GM12878 (cell line): ENCODE measurements around the gene FAM25G.

Experiments used
- CBX5 ChIP-seq: sonication (generic); IDR thresholded peaks from 2 replicates; pipeline ENCODE4 v1.6.1; 2016; ENCODE audit warnings: low read depth, moderate library complexity, mild to moderate bottlenecking, inconsistent platforms
- CHD2 ChIP-seq: IDR thresholded peaks from 2 replicates; pipeline ENCODE4 v1.6.1; 2011; ENCODE audit warnings: low read depth, low read length, improper control_type of control experiment, borderline replicate concordance
- EZH2 ChIP-seq: IDR thresholded peaks from 2 replicates; pipeline ENCODE4 v1.6.1; 2012; ENCODE audit warnings: low read depth, mild to moderate bottlenecking, control low read depth, inconsistent platforms, low read length, borderline replicate concordance; ENCODE audit not compliant: control insufficient read depth
- IKZF2 ChIP-seq, 2 experiments: fragments of 450-650 bp; IDR thresholded peaks; 2 replicates each; pipeline ENCODE4 v1.6.1; 2017; ENCODE audit warnings: mild to moderate bottlenecking in 2 of 2, moderate library complexity in 2 of 2
- KLF5 ChIP-seq: fragments of 450-650 bp; IDR thresholded peaks from 2 replicates; pipeline ENCODE4 v1.6.1; 2014; ENCODE audit warnings: mild to moderate bottlenecking; ENCODE audit not compliant: partially characterized antibody
- POLR2AphosphoS5 ChIP-seq: IDR thresholded peaks from 2 replicates; pipeline ENCODE4 v1.6.1; 2011; ENCODE audit warnings: mild to moderate bottlenecking, low read length, inconsistent platforms
- RAD21 ChIP-seq: IDR thresholded peaks from 2 replicates; pipeline ENCODE4 v1.6.1; 2011; ENCODE audit warnings: mild to moderate bottlenecking, low read depth, low read length, moderate library complexity; ENCODE audit not compliant: insufficient read depth
- RELA ChIP-seq: fragments of 450-650 bp; IDR thresholded peaks from 2 replicates; pipeline ENCODE4 v1.8.0; 2014; ENCODE audit warnings: borderline replicate concordance; ENCODE audit not compliant: partially characterized antibody
- YY1 ChIP-seq: IDR thresholded peaks from 2 replicates; pipeline ENCODE4 v1.6.1; 2011; ENCODE audit warnings: low read depth, mild to moderate bottlenecking, low read length
- TF ChIP-seq, protein P1 (sequence below), 3 experiments: IDR thresholded peaks in 2 of 3; conservative IDR thresholded peaks in 1 of 3; 2 replicates each; pipeline ENCODE4 v1.5.1; 2011; ENCODE audit warnings: low read depth in 3 of 3, low read length in 3 of 3, mild to moderate bottlenecking in 3 of 3, control low read depth in 2 of 3, moderate library complexity in 2 of 3, inconsistent platforms in 1 of 3, mixed read lengths in 1 of 3; ENCODE audit not compliant: control insufficient read depth in 2 of 3, insufficient read depth in 1 of 3; ENCODE audit errors: extremely low read depth in 1 of 3
- TF ChIP-seq, protein P2 (sequence below): IDR thresholded peaks from 2 replicates; pipeline ENCODE4 v1.6.1; 2012; ENCODE audit warnings: mild to moderate bottlenecking, low read depth, low read length

DNA sequence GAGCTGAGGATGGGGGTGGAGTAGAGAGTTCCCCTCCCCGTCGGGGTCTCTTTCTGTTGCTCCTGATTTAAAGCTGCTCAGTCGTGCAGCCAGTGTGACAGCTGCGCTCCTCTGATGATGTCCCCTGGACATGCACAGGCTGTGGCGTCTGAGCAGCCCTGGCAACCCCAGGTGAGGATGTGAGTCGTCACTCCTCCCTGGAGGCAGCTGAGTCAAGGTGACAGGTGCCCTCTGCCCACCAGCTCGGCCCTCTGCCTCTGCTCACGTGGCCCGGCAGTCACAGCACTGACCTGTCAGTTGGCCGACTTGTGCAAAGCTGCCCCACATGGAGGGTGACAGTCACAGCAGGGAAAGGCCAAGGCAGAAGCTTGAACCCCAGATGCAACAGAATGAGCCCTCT is 41.5 kb downstream of the FAM25G start:
- TF ChIP-seq IKZF2 (IDR thresholded peaks at IDR 0.05) = no peak
- TF ChIP-seq YY1 = no peak
- TF ChIP-seq, protein P1, sequence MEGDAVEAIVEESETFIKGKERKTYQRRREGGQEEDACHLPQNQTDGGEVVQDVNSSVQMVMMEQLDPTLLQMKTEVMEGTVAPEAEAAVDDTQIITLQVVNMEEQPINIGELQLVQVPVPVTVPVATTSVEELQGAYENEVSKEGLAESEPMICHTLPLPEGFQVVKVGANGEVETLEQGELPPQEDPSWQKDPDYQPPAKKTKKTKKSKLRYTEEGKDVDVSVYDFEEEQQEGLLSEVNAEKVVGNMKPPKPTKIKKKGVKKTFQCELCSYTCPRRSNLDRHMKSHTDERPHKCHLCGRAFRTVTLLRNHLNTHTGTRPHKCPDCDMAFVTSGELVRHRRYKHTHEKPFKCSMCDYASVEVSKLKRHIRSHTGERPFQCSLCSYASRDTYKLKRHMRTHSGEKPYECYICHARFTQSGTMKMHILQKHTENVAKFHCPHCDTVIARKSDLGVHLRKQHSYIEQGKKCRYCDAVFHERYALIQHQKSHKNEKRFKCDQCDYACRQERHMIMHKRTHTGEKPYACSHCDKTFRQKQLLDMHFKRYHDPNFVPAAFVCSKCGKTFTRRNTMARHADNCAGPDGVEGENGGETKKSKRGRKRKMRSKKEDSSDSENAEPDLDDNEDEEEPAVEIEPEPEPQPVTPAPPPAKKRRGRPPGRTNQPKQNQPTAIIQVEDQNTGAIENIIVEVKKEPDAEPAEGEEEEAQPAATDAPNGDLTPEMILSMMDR (IDR thresholded peaks at IDR 0.05 in 2 of 3, conservative IDR thresholded peaks at IDR 0.05 in 1 of 3; ENCODE audit: control insufficient read depth in 2 of 3, extremely low read depth in 1 of 3, insufficient read depth in 1 of 3, low read depth in 3 of 3, low read length in 3 of 3) = no peak
- TF ChIP-seq RAD21 = no peak
- TF ChIP-seq POLR2AphosphoS5 = no peak
- TF ChIP-seq RELA = no peak
- TF ChIP-seq KLF5 = no peak
- no peak for TF ChIP-seq CHD2
- TF ChIP-seq CBX5 = no peak
- TF ChIP-seq, protein P2, sequence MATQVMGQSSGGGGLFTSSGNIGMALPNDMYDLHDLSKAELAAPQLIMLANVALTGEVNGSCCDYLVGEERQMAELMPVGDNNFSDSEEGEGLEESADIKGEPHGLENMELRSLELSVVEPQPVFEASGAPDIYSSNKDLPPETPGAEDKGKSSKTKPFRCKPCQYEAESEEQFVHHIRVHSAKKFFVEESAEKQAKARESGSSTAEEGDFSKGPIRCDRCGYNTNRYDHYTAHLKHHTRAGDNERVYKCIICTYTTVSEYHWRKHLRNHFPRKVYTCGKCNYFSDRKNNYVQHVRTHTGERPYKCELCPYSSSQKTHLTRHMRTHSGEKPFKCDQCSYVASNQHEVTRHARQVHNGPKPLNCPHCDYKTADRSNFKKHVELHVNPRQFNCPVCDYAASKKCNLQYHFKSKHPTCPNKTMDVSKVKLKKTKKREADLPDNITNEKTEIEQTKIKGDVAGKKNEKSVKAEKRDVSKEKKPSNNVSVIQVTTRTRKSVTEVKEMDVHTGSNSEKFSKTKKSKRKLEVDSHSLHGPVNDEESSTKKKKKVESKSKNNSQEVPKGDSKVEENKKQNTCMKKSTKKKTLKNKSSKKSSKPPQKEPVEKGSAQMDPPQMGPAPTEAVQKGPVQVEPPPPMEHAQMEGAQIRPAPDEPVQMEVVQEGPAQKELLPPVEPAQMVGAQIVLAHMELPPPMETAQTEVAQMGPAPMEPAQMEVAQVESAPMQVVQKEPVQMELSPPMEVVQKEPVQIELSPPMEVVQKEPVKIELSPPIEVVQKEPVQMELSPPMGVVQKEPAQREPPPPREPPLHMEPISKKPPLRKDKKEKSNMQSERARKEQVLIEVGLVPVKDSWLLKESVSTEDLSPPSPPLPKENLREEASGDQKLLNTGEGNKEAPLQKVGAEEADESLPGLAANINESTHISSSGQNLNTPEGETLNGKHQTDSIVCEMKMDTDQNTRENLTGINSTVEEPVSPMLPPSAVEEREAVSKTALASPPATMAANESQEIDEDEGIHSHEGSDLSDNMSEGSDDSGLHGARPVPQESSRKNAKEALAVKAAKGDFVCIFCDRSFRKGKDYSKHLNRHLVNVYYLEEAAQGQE = no peak
- no peak for TF ChIP-seq EZH2
